Astrocyte of the cerebellum (primary cell): ENCODE data around the gene CXXC4.

Experiments
- DNase-seq: peaks from one replicate; pipeline ENCODE4 v3.0.0-alpha.2; 2011; ENCODE audit warnings: low read depth
- H3K4me3 ChIP-seq: 2 replicates; pipeline ENCODE4 v1.5.1; 2011; ENCODE audit warnings: mild to moderate bottlenecking, low read depth, low read length, moderate library complexity
- CTCF ChIP-seq: IDR thresholded peaks from 2 replicates; pipeline ENCODE4 v1.5.1; 2012; ENCODE audit warnings: low read length, low read depth, moderate library complexity, mild to moderate bottlenecking; ENCODE audit errors: missing control alignments
- in situ Hi-C: cut with HindIII; loops from 2 replicates; pipeline ENCODE4 v1.10.0; 2017; ENCODE audit warnings: low sequenced_read_pairs

Gene CXXC4

GRCh38 chr4:104436542-104436941 is 58.2 kb downstream of the CXXC4 start:
- no peak overlapping the region for H3K4me3 ChIP-seq
- DNase-seq = no peak
- TF ChIP-seq CTCF = no peak
- in situ Hi-C loops = no loop called here

- no peak for TF ChIP-seq CTCF
- no peak overlapping the region for H3K4me3 ChIP-seq
- no peak for DNase-seq
- in situ Hi-C loops = no loop called here
These were observed 65.4 kb downstream of the CXXC4 start for GRCh38 chr4:104429150-104429741.

GRCh38 chr4:104425948-104426347 is 68.7 kb downstream of the CXXC4 start:
- TF ChIP-seq CTCF = no peak
- H3K4me3 ChIP-seq = no peak overlapping the region
- DNase-seq = no peak
- in situ Hi-C loops = no loop called here

GRCh38 chr4:104424989-104425388 is 69.7 kb downstream of the CXXC4 start:
- TF ChIP-seq CTCF = no peak
- no peak for DNase-seq
- H3K4me3 ChIP-seq = peak overlapping the region; percentile 44
- in situ Hi-C loops = no loop called here

GRCh38 chr4:104424475-104424941 is 70.2 kb downstream of the CXXC4 start:
- no peak for TF ChIP-seq CTCF
- in situ Hi-C loops = no loop called here
- no peak for DNase-seq
- peak overlapping the region; percentile 44 for H3K4me3 ChIP-seq

GRCh38 chr4:104421566-104421965 is 73.1 kb downstream of the CXXC4 start:
- in situ Hi-C loops = no loop called here
- no peak overlapping the region for H3K4me3 ChIP-seq
- no peak for TF ChIP-seq CTCF
- no peak for DNase-seq
